CMK (cell line): Measurements from ENCODE around the gene DSN1.

ENCODE experiments used
- DNase-seq: peaks from one replicate; pipeline ENCODE4 v3.0.0-alpha.2; 2010; ENCODE audit warnings: low read depth

The DSN1 gene

DNA sequence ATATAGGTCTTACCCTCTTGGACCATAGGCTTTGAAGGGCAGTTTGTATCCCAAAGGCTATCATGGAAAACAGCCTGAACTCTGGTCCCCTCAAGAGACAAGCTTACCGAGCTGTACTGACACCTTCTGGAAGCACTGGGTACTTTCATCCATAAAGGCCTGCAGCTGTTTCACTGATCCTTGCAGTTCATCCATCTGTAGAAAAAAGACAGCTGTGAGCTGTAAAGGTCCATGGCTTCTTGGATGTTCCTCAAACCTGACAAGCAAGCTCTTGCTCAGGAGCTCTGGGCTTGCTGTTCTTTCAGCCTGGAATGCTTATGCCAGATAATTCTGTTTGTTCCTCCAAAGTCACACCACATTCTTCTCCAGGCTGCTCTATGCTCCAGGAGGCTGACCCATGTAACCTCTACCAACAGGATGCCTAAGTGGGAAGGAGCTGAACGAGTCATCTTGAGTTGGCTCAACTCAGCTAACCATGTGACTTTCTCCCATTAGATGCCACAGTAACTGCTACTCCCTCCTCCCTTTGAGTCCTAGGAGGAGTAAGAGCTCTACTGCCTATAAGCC lies 18.8 kb downstream of the DSN1 start:
- peak; percentile 44 for DNase-seq

DNA sequence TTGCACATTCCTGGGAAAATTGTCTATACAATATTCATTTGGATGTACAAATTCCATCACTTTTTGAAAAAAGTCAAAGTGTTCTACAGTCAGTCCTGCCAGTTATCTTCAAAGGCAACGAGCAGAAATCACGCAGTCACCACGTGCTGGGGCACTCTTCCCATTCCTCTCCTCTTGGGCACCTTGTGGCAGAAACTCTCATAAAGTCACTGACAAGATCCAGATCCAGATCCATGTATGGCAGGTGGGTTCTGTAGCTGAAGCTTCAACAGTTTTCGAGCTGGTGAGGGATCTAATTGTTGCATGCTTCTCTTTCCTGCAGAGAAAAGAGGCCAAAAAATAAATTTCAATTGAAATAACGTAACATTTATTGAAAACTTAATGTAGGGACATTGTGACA lies 21.0 kb downstream of the DSN1 start:
- DNase-seq = no peak

DNA sequence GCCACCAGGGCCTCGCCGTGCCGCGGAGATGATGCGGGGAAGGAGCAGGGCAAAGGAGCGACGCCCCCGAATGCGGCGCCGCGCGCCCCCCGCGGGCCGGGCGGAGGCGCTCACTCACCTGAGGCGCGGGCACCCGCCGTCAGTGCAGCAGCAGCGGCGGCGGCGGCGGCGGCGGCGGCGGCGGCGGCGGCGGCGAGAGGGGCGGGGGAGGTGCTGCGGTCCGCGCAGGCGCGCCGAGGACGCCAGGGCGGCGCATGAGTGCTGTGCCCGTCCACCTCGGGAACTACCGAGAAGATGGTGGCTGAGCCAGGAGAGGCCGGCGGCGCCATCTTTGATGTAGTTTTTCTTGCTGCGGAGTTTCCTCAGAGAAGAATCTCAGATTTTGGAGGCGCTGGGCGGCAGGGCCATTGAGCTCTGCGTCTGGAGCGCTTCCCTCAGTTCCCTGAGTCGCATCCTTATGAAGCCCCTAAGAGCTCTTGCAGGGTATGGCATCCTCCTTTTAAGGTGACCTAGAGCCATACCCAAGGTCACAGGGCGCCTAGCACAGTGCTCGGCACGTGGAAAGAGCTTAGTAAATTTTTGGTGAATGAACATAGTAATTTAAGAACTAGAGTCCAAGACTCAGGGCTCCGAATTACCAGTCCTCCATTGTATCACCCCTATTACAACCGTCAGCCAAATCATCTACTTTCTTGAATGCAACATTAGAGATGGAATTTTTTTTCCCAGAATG lies 27.5 kb downstream of the DSN1 start, which contains the start of gene NDRG3:
Gene NDRG3, minus strand, starts transcription at position 164 of the 733 bp plus-strand sequence. CDS start 24,355 bp downstream, outside the sequence.
- DNase-seq = peak; percentile 74

DNA sequence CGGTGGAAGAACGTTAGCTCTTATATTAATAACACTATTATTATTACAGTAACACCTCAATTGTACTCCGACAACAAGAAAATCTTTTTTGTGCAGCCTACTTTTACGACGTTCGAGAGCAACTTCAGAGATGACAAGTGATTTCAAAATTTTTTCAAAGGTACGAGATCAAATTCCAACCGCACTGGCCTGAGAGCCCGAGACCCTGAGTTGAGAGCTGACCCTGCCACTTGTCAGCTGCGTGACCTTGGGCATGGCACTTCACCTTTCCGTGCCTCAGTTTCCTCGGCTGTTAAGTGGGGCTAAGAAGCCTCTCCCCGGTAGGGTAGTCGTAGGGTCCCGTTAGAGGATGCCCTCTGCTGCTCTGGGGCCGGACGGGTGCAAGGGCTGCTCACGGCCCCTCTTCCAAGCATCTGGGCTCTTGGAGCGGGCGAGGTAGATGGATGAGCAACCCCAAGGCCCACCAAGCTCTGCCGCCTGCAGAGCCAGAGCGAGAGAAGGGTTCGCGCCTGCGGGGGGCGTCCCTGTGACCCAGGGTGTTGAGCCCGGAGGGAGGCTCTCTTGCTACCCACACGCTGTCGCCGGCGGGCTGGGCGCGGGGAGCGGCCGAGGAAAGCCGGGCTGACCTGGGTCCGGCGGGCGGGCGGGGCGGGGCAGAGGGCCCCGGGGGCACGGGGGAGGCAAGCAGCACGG lies 28.2 kb downstream of the DSN1 start:
- no peak for DNase-seq

DNA sequence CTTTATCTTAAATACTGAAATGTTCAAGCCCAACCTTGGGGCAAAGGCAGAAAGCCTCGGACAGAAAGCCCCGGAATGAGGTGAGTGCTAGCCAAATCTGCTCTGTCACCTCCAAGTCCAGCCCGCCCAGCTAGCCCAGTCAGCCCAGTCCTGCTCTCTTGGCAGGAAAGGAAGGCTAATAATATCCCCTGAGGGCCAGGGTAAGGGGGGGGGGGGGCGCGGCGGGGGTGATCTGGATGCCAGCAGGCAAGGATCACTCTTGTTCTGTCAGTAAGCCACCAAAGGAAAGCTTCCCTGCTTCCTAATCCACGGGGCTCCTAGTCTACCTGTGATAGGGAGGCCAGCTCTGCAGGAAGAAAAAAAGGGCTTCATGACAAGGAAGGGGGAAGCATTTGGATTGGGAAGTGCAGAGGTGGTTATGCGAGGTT lies 28.8 kb downstream of the DSN1 start:
- DNase-seq = no peak

DNA sequence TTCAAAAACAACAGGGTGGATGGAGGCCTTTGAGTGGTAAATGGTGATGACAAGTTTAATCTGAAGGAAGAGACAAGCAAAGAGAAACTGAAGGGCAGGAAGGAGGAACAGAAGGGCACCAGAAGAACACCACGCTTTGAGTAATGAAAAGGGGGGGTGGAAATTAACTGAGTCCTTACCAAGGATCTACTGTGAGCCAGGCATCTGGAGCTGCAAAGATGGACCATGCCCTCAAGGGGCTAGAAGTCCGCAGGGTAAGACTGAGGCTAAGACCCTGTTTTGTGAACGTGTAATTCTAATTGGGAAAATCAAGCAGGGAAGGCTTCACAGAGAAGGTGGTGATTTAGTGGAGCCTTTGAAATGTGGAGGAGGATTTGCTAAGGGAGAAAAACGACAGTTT lies 29.3 kb downstream of the DSN1 start:
- DNase-seq = no peak

DNA sequence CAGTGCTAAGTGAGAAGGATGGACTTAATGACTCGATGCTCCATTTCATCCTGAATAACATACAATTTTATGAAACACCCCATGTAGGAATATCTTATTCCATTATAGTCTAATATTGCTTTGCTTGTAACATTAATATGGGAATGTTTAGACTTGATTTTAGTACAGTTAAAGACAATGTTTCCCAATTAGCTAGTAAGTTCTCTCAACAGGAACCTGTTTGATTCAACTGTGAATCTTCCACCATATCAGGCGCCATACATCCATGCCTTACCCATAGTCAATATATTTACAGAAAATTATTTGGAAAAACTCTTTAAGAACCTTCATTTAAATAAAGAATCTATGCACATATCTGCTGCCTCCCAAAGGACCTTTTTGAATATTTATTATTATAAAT lies 31.0 kb downstream of the DSN1 start:
- no peak for DNase-seq

DNA sequence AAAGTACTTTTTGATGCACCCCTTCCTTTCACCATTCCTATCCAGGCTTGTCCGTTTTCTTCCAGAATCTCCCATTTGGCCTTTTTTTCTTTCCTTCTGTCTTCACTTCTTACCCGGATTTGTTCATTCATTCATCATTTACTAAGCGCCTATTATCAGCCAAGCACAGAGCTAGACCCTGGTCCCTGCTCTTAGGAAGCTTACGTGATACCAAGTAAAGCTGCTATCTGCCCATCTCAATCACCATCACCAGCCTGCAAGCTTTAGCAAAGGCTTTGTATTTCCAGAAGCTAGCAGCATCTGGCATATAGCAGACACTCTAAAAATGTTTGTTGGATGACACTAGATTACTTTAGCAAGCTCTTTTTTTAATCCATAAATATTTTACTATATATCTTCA lies 32.5 kb downstream of the DSN1 start:
- DNase-seq = no peak

DNA sequence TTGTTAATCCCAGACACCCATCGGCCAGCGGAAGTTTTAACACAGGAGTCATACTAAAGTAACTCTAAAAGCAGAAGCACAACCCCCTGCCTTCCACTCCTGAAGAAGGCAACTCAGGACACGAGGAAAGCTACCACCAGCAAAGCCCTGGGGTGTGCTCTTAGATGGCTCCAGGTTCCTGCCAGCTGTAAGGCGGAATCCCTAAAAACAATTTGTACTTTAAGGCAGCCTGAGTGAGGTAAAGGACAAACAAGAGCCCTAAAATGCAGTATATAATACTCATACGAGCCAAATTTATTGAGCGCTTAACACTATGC lies 36.4 kb downstream of the DSN1 start:
- no peak for DNase-seq

DNA sequence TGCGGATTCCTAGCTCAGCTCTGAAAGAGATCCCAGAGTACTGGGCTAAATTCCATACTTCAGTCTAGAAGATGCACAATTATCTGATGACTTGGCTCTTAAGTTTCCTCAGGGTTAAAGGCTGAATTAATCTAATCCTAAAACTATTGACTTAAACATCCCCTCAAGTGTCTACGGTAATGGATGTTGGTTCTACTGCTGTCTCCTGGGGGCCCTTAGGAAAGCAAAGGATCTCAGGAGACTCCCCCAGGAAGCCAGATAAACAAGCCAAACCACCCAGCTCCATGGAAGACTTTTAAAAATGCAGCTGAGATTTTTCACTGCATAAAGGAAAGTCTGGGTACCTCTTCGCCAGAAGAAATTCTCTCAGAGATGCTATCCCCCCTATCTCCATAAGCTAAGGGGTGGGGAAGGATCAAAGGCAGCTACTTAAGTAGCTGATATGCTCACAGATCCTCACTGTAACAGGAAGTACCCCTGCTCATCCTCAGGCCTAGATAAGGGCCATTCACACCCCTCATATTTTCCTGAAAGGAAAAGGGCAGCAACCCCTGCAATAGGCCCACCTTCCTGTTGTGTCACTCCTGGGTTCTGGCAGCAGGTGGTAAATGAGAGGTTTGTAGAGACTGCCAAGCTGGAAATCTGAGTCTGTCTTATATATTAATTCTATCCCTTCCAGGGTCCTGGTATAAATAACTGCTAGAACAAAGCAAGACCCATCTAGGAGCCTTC lies 36.9 kb downstream of the DSN1 start:
- DNase-seq = no peak

DNA sequence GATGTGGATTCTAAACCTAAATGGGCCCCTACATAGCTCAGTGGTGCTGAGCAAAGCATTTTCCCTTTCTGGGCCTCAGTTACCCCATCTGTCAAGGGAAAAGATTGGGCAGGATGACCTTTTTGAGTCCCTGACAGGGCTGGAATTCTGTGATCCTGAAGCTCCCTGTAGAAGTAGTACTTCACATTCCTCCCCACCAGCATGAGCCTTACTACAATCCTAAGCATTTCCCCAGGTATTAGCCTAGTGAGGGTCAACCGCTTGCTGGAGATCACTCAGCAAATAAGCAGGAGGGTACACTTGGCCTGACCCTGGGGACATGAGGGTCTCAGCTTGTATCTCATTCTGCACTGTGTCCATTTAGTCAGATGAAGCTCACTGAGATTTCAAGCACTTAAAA lies 41.1 kb downstream of the DSN1 start:
- no peak for DNase-seq

DNA sequence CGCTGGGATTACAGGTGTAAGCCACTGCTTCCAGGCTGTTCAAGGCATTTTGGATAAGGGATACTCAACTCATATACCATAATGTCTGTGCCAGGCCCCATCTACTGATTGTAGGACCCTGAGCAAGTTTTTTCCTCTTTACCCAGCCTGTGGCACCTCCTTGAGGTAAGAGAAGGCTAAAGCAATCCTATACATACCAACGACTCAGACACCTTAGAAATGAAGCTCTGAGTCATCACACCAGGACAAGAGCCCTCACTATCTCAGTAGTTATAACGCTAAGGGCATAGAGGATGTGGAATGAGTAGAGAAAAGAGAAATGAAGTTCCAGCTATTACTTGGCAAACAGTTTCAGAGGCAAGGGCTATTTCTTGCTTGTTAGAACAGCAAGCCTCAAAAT lies 44.6 kb downstream of the DSN1 start:
- DNase-seq = no peak

DNA sequence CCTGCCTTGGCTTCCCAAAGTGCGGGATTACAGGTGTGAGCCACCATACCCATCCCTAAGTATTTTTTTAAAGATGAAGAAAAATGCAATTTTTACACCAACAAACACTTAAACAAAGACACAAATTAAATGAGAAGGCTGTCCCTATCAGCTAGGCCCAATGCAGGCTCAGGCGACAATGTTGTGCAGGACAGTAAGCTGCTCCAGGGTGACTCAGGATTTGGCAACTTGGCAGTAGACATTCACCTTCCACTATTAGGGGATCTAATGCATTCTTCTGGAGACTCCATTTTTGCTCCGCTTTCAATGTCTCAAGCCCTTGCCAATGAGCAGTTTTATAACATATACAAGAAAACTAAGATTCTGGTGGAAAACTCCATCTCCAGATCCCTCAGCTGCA lies 47.4 kb downstream of the DSN1 start:
- no peak for DNase-seq

DNA sequence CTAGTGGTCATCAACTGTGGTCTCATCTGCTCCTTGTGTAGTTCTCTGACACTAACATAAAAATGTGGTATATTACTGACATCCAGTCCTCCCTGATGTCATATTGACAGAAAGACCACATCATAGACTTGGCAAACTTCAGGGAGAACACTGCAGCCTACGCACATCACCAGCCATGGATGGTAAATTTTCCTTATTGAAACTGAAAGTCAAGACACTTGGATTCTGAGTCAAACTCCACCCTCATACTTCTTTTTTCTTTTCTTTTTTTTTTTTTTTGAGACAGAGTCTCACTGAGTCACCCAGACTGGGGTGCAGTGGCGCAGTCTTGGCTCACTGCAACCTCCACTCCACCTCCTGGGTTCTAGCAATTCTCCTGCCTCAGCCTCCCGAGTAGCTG lies 53.1 kb downstream of the DSN1 start:
- DNase-seq = no peak

DNA sequence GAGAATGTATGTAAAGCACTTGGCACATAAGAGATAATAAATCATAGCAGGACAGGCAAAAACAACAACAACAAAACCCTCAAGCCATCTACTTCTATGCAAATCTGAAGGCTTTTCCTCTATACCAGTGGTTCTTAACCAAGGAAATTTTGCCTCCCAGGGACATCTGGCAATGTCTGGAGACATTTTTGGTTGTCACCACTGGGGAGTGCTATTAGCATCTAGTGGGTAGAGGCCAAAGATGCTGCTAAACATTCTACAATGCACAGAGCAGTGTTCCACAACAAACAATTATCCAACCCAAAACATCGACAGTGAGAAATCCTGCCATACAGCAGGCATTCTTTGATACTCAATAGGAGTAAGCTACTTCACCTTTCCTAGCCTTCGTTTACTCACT lies 55.9 kb downstream of the DSN1 start:
- DNase-seq = no peak

DNA sequence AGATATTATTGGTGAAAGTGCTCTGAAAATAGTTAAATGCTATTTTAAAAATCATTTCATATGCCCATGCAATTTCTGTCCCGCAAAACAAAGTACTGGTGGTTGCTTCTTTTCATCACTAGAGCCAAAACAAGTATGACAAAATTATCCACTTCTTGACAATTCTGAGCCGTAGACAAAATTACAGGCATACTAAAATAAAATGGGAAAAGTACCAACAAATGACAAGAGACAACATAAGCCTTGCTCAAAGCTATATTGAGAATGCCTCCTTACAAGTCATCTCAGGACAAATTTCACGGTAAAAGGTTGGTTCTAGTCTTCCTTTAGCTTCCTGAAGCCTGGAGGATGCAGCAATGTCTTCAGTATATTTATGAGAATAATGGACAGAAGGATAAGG lies 56.5 kb downstream of the DSN1 start:
- DNase-seq = no peak

DNA sequence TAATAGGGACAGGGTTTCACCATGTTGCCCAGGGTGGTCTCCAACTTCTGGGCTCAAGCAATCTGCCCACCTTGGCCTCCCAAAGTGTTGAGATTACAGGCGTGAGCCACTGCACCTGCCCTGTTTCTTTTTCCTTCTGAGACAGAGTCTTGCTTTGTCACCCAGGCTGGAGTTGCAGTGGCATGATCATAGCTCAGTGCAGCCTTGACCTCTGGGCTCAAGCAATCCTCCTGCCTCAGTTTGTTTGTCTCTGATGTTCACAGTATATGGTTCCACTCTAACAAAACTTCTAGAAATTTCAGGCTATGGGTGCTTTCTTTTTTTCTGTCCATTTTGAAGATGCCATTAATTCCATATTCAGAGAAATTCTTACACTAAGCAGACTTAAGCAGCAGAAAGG lies 60.8 kb downstream of the DSN1 start:
- no peak for DNase-seq

DNA sequence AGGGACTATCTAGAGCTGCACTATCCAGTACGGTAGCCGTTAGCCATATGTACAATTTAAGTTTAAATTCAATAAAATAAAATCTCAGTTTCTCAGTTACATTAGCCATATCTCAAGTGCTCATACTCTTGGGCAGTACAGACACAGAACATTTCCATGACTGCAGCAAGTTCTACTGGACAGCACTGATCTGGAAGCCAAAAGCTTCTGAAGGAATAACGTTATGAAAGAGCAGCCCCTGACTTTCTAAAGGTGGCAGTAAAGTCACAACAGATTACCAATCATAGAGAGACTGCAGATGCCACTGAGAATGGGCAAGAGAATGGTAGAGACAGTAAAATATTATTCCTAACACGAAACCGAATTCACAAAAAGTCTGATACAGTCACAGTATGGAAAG lies 64.4 kb downstream of the DSN1 start:
- no peak for DNase-seq

DNA sequence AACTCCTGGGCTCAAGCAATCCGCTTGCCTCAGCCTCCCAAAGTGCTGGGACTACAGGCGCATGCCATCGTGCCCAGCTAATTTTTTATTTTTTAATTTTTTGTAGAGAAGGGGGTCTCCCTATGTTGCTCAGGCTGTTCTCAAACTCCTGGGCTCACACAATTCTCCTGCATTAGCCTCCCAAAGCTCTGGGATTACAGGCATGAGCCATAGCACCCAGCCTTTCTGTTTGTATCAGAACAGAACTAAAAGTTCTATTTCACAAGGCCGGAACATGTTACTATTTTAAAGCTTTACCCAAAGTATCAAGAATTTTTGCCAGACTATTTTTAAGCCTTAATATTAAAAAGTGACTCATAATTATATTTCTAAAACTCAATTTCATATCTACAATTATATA lies 70.0 kb downstream of the DSN1 start:
- no peak for DNase-seq
